ENCODE data around the gene CNOT6. TPM values are rescaled to one million over a fixed set of nuclear protein-coding genes. Genes with fewer than 3 reads are reported as not detected.

CNOT6 gene
- total RNA-seq, 4 donors from 2014 or later: 15.8 to 25.7 (median 24.1) TPM

DNA sequence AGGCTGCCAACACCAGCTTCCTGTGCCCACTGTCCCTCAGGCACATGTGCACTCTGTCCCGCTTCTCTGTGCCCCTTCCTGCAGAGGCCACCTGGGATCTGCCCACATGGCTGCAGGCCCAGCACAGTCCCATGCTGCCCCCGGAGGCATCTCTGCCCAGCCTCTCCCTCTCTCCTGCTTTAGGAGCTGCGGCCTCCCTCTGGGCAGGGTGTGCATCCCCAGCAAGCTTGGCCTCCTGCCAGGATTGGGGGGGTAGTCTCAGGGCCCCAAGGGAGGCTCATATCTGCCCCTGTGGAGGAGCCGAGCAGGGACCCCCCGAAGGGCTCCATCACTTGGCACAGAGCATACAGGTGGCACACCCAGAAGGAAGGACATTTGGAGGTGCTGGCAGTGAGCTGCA, 130.4 kb downstream of the CNOT6 start:
- H3K4me1 ChIP-seq: no peaks in the 10 kb centered on the region
- H3K9me3 ChIP-seq: no peaks in the 10 kb centered on the region
- ATAC-seq: no peak
- peaks cover 36% of the 10 kb centered on the region for H3K27me3 ChIP-seq
- TF ChIP-seq POLR2AphosphoS5 (IDR thresholded peaks at IDR 0.05): no peak
- TF ChIP-seq, protein P1, sequence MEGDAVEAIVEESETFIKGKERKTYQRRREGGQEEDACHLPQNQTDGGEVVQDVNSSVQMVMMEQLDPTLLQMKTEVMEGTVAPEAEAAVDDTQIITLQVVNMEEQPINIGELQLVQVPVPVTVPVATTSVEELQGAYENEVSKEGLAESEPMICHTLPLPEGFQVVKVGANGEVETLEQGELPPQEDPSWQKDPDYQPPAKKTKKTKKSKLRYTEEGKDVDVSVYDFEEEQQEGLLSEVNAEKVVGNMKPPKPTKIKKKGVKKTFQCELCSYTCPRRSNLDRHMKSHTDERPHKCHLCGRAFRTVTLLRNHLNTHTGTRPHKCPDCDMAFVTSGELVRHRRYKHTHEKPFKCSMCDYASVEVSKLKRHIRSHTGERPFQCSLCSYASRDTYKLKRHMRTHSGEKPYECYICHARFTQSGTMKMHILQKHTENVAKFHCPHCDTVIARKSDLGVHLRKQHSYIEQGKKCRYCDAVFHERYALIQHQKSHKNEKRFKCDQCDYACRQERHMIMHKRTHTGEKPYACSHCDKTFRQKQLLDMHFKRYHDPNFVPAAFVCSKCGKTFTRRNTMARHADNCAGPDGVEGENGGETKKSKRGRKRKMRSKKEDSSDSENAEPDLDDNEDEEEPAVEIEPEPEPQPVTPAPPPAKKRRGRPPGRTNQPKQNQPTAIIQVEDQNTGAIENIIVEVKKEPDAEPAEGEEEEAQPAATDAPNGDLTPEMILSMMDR (IDR thresholded peaks at IDR 0.05): no peak
- TF ChIP-seq POLR2A (IDR thresholded peaks at IDR 0.05): no peak
- no peak for TF ChIP-seq EP300 (IDR thresholded peaks at IDR 0.05)
- H3K4me3 ChIP-seq: no peak overlapping the region
- H3K27ac ChIP-seq: no peak overlapping the region
- 88% methylated on average over 1 of the region's 5 CpGs; no CpG with 5 or more reads in 1 of the 2 donors for WGBS, 2 donors (ENCODE audit: low coverage in 1 of 2)
- no peaks in the 10 kb centered on the region for H3K36me3 ChIP-seq

DNA sequence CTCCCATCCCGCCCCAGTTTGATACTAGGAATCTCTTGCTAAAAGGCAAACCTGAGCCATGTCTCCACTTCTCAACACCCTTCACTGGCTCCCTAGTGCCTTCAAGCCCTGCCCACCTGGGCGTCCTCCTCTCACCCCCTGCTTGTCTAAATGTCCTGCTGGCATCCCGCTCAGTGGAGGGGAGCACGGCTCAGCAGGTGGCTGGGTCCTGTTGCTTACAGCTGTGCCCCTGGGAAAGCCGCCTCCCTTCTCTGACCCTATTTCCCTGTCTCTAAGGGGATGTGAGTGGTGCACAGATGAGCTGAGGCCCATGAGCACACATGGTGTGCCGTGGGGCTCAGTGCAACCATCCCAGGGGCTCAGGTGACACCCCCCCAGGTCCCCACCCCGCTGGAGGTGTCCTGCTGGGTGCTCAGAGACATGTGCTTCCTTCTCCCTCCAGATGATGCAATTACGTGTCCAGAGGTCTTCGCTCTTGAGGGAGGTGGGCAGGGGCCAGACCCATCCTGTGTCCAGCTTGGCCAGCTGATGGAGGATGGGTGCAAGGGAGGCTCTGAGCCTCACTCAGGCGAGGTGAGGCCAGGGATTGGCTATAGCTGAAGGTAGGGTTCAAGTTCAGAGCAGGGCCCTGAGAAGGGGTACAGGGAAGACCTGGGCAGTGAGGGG, 131.1 kb downstream of the CNOT6 start:
- TF ChIP-seq, protein P1 (IDR thresholded peaks at IDR 0.05): no peak
- TF ChIP-seq POLR2A (IDR thresholded peaks at IDR 0.05) (no peak), POLR2AphosphoS5 (IDR thresholded peaks at IDR 0.05) (no peak), EP300 (IDR thresholded peaks at IDR 0.05) (no peak)
- H3K27me3 ChIP-seq: peaks cover 34% of the 10 kb centered on the region
- H3K9me3 ChIP-seq: no peaks in the 10 kb centered on the region
- H3K4me1 ChIP-seq: no peaks in the 10 kb centered on the region
- no peak for ATAC-seq
- H3K36me3 ChIP-seq: no peaks in the 10 kb centered on the region
- H3K4me3 ChIP-seq: no peak overlapping the region
- no peak overlapping the region for H3K27ac ChIP-seq
- WGBS, 2 donors (ENCODE audit: low coverage in 1 of 2): 86 to 90% methylated on average over 1 to 2 of the region's 10 CpGs

DNA sequence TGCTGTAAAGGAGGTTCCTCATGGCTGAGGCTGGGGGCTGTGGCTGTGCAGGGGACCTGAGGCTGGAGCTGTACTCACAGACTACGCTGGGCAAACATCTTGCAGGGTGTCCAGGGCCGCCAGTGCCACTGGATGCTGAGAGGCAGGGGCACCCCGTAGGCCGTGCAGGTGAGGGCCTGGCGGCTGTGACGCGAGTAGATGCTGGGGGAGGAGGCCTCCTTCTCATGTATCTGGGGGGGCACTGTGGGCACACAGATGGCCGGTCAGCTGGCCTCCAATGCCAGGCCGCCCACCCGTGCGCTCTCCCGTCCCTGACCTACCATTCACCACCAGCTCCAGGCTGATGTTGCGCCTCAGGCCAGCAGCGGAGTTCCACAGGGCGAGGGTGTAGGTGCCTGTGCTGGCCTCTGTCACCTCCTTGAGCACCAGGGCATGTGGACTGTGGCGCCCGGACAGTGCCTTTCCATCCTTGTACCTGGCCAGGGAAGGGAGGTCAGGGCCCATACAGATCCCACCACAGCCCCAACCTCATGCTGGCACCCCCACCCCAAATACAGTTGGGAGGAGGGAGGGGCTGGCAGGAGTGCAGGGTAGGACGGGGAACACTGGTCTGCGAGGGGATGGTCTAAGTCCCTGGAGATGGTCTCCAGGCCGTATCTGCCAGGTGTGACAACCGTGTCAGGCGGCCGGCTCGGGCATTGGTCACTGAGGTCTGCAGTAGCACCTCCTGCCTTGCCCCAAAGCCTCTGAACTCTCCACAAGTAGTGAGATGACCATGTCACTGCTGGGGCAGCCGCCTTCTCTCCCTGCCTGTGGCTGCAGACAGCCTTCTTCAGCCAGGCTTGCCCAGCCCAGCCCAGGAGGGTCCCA, 131.8 kb downstream of the CNOT6 start:
- H3K4me1 ChIP-seq: no peaks in the 10 kb centered on the region
- WGBS, 2 donors (ENCODE audit: low coverage in 1 of 2): 75% methylated on average over 2 of the region's 25 CpGs; no CpG with 5 or more reads in 1 of the 2 donors
- H3K36me3 ChIP-seq: no peaks in the 10 kb centered on the region
- TF ChIP-seq POLR2AphosphoS5 (IDR thresholded peaks at IDR 0.05) (no peak), POLR2A (IDR thresholded peaks at IDR 0.05) (no peak), EP300 (IDR thresholded peaks at IDR 0.05) (no peak)
- TF ChIP-seq, protein P1 (IDR thresholded peaks at IDR 0.05): no peak
- H3K27me3 ChIP-seq: peaks cover 34% of the 10 kb centered on the region
- no peak overlapping the region for H3K4me3 ChIP-seq
- no peak overlapping the region for H3K27ac ChIP-seq
- H3K9me3 ChIP-seq: no peaks in the 10 kb centered on the region
- ATAC-seq: no peak

DNA sequence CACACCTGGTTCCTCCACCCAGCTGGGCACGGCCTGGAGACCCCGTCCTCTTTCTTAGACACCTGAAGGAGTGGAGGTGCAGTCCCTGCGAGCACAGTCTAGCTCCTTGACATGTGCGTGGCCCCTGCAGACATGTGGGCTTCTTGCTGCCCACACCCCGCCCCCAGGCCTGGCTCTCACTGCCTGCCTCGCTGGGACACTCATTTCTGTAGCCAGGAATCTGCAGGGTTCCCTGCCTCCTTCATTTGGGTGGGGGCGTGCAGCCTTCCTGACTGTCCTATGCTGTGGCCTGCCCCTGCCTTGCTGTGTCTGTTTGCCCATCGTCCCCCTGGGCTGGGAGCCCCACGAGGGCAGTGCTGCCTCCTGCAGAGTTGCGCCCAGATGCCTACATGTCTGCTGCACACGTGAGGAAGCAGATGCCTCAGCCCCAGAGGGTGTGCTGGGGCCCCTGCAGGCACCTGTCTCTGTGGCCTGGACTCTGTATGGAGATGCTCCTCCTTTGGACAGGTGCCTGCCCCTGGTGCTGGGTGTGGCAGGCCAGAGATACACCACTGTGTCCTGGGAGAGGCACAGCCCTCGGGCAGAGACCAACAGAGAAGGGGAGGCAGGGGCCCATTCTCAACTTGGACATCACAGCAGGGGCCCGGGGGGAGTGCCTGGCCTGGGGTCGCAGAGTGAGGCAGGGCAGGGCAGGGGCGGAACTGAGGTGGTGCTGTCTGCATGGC, 132.6 kb downstream of the CNOT6 start:
- ATAC-seq: no peak

More for the DNA sequence above, 132.6 kb downstream of the CNOT6 start:
- 40 to 80% methylated on average over 1 of the region's 15 CpGs for WGBS, 2 donors (ENCODE audit: low coverage in 1 of 2)
- H3K9me3 ChIP-seq: no peaks in the 10 kb centered on the region
- no peaks in the 10 kb centered on the region for H3K4me1 ChIP-seq
- H3K27ac ChIP-seq: no peak overlapping the region
- no peaks in the 10 kb centered on the region for H3K36me3 ChIP-seq
- H3K4me3 ChIP-seq: no peak overlapping the region
- TF ChIP-seq EP300 (IDR thresholded peaks at IDR 0.05) (no peak), POLR2A (IDR thresholded peaks at IDR 0.05) (no peak), POLR2AphosphoS5 (IDR thresholded peaks at IDR 0.05) (no peak)
- TF ChIP-seq, protein P1 (IDR thresholded peaks at IDR 0.05): no peak
- peaks cover 34% of the 10 kb centered on the region for H3K27me3 ChIP-seq
